OCI-LY1 (cell line): ENCODE measurements around the gene CCDC91.

Experiments
- EZH2 ChIP-seq: fragments of 200-600 bp; sonication (generic), shearing (Covaris generic); IDR thresholded peaks from 2 replicates; pipeline ENCODE4 v1.8.0; 2017; ENCODE audit warnings: borderline replicate concordance, mixed run types, mild to moderate bottlenecking, antibody characterized with exemption, low read length, moderate library complexity, mixed read lengths
- TF ChIP-seq, protein P1 (sequence below): fragments of 200-600 bp; sonication (generic), shearing (Covaris generic); IDR thresholded peaks from 2 replicates; pipeline ENCODE4 v1.5.1; 2017; ENCODE audit warnings: mild to moderate bottlenecking, antibody characterized with exemption, low read length, moderate library complexity, mixed read lengths

DNA sequence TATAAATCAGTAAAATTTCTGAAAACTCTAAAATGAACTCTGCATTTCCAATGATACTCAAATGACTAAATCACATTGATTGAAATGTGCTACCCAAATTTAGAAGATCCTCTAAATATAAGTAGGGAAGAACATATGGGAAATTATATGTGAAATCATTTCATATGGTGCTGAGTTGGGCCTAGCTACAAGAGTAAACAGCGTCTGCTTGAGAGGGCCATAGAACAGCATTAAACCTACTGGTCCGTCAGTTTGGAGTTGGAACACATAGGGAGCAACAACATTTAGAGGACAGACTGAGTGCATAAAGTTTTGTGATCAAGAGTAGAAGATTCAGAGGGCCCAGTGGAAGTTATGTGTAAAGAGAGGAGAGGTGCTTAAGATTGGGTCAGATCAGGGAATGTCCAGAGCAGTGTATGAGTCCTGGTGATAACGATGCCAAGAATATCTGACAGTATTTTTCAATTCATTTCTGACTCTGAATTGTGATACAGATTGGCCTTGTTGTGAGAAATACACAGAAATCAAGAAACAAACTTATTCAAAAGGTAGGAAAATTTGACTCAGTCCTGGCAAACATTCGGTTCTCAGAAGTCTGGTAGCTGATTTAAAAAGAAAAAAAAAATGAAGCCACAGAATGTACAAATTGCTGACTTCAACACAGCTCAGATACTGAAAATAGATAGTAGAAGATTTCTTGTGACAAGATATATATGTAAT is 362.2 kb downstream of the CCDC91 start:
- TF ChIP-seq, protein P1, sequence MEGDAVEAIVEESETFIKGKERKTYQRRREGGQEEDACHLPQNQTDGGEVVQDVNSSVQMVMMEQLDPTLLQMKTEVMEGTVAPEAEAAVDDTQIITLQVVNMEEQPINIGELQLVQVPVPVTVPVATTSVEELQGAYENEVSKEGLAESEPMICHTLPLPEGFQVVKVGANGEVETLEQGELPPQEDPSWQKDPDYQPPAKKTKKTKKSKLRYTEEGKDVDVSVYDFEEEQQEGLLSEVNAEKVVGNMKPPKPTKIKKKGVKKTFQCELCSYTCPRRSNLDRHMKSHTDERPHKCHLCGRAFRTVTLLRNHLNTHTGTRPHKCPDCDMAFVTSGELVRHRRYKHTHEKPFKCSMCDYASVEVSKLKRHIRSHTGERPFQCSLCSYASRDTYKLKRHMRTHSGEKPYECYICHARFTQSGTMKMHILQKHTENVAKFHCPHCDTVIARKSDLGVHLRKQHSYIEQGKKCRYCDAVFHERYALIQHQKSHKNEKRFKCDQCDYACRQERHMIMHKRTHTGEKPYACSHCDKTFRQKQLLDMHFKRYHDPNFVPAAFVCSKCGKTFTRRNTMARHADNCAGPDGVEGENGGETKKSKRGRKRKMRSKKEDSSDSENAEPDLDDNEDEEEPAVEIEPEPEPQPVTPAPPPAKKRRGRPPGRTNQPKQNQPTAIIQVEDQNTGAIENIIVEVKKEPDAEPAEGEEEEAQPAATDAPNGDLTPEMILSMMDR: no peak
- TF ChIP-seq EZH2: no peak
